Testis (tissue), 2 donors: ENCODE results near the gene AGBL1.

Experiments used
- POLR2A ChIP-seq: fragments of 450-650 bp; IDR thresholded peaks from one replicate; pipeline ENCODE4 v1.6.1; 2017; ENCODE audit warnings: antibody characterized with exemption, mild to moderate bottlenecking, moderate library complexity
- TF ChIP-seq, protein P1 (sequence below), 3 experiments: fragments of 450-650 bp in 2 of 3; fragments of 200-600 bp in 1 of 3; sonication (generic) in 1 of 3; IDR thresholded peaks; one replicate each; pipeline ENCODE4 v1.5.1; 2016 to 2019; ENCODE audit warnings: antibody characterized with exemption in 3 of 3, mild to moderate bottlenecking in 2 of 3, moderate library complexity in 1 of 3

DNA sequence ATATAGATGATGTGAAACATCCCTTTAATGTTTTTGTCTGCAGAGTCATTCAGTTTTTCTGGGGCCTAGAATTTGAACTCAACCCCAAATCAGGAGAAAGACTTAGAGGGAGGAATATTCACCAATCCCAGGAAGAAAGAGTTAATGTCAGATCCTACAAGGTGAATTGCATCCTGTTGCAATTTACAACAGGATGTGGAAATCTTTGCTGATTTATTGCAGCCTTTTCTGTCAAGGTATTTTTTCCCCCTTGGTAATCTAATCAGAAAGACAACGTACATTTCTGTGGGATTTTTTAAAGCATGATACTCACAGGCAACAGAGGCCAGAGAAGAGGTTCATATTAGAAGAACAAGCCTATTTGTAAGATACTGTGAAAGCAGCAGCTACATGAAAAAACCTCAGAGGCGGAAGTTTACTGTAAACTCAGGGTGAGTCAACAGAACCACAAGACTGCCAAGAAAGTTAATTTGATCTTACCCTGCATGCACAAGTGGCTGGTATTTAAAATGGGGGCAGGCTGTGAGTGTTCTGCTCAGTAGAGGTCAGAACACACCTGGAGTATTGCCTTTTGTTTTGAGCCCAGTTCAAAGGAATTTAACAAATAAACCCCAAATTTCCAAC lies 531.9 kb downstream of the AGBL1 start:
- no peak for TF ChIP-seq POLR2A
- TF ChIP-seq, protein P1, sequence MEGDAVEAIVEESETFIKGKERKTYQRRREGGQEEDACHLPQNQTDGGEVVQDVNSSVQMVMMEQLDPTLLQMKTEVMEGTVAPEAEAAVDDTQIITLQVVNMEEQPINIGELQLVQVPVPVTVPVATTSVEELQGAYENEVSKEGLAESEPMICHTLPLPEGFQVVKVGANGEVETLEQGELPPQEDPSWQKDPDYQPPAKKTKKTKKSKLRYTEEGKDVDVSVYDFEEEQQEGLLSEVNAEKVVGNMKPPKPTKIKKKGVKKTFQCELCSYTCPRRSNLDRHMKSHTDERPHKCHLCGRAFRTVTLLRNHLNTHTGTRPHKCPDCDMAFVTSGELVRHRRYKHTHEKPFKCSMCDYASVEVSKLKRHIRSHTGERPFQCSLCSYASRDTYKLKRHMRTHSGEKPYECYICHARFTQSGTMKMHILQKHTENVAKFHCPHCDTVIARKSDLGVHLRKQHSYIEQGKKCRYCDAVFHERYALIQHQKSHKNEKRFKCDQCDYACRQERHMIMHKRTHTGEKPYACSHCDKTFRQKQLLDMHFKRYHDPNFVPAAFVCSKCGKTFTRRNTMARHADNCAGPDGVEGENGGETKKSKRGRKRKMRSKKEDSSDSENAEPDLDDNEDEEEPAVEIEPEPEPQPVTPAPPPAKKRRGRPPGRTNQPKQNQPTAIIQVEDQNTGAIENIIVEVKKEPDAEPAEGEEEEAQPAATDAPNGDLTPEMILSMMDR (IDR thresholded peaks at IDR 0.05) = no peak
